ENCODE results near the gene SND1.

GRCh38 chr7:128073671-128074310 lies 421.8 kb downstream of the SND1 start:
- no peak for TF ChIP-seq TAF1 (IDR thresholded peaks at IDR 0.05; ENCODE audit: borderline replicate concordance, low read depth, low read length)
- TF ChIP-seq POLR2A (IDR thresholded peaks at IDR 0.05; ENCODE audit: low read depth, low read length): no peak

All from GM12892 (cell line).